RPMI8226 (cell line): ENCODE measurements around the gene PIK3R3.
"Not testable (repeated sequence)": the region's sequence is repeated elsewhere in the genome, so short reads cannot be mapped to it uniquely, and the experiment has no call there.

Experiments used
- DNase-seq: peaks from one replicate; pipeline ENCODE4 v3.0.0-alpha.2; 2015

PIK3R3 gene

DNA sequence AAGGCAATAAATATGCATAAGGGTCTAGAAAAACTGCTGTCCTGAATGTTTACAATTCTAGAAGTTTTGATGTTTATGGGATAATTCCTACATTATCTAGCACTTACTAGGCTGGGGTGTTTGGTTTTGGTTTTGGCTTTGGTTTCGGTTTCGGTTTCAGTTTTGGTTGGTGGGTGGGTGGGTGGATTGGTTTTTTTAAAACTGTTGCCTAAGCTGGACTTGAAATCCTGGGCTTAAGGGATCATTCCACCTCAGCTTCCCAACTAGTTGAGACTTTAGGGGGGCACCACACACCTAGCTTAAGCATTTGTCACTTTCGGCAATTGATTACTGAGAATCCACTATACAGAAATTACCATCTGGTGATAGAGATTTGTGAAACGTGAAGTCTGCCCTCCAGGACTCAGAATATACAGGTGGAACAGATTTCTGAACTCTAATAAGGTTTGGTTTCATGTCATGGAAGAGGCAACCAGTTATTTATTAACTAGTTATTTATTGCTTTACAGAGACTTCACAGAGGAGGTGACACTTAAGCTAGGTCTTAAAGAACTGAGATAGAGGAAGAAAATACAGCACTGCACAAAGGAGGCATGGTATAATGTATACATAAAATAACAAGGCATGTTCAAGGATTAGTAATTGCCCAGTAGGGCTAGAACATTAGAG lies 69.6 kb downstream of the PIK3R3 start:
- DNase-seq, result peak; percentile 83

DNA sequence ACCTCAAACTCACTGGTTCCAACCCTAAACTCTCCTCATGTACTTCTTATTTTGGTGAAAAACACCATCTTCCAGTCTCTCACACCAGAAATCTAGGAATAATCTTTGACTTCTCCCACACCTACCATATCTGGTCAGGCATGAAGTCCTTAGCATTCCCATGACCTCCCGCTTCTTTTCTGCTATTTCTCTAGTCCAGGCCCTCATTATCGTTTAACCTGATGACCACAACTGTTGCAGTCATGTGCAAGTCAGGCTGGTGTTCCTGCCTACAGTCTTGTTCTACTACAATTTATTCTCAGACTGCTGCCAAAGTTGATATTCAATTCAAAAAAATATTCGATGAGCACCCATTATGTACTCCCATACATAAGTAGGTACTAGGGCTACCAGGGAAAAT lies 71.3 kb downstream of the PIK3R3 start:
- no peak for DNase-seq

DNA sequence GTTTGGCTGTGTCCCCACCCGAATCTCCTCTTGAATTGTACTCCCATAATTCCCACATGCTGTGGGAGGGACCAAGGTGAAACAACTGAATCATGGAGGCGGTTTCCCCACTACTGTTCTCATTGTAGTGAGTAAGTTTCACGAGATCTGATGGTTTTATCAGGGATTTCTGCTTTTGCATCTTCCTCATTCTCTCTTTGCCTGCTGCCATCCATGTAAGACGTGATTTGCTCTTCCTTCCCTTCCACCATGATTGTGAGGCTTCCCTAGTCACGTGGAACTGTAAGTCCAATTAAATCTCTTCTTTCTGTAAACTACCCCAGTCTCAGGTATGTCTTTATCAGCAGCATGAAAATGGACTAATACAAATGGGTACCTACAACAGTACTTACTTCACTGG lies 73.5 kb downstream of the PIK3R3 start:
- no peak for DNase-seq

DNA sequence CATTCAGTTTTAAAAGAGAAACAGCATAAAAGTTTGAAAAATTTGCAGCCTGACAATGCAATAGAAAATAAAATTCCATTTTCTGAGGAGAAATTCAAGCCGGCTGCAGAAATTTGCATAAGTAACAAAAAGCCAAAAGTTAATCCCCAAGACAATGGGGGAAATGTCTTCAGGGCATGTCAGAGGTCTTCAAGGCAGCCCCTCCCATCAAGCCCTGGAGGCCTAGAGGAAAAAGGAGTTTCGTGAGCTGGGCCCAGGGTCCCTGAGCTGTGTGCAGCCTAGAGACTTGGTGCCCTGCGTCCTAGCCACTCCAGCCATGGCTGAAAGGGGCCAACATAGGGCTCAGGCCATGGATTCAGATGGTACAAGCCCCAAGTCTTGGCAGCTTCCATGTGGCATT lies 74.6 kb downstream of the PIK3R3 start:
- no peak for DNase-seq

DNA sequence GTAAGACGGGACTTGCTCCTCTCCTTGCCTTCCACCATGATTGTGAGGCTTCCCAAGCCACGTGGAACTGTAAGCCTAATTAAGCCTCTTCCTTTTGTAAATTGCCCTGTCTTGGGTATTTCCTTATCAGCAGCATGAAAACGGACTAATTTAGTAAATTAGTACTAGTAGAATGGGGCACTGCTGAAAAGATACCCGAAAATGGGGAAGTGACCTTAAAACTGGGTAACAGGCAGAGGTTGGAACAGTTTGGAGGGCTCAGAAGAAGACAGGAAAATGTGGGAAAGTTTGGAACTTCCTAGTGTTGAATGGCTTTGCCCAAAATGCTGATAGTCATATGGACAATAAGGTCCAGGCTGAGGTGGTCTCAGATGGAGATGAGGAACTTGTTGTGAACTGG lies 75.2 kb downstream of the PIK3R3 start:
- not testable (repeated sequence) for DNase-seq

DNA sequence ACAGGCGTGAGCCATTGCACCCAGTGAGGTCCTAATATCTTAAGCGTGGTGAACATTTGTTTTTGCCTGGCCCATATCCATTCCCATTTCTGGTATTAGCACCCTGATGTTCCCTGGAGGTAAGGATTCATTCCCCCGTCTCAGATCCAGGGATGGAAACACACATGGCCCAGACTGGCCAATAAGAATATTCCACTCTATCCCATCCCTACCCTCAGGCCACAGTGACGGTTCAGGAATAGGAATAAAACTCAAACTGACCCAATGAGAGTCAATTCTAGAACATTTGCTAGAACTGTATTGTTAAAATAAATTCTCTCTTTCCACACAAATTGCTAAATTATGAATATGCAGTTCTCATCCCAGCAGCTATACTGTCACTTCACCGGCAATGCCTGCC lies 76.1 kb downstream of the PIK3R3 start:
- DNase-seq, result no peak

DNA sequence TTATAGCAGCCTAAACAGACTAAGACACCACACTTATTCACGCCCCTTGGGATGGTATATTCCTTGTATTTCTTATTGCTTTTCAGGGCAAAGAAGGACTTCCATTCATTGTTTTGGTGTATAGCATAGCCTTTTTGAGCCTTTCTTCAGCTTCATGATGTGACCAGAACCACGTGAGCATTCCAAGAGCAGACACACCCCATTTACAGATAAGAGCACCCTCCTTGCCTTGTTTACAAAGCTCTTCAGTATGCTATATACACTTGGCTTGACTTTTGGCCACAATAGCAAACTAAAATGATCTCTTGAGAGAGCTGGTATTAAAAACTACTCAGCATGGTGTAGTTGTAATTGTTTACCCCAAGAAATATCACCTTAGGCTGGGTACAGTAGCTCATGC lies 78.7 kb downstream of the PIK3R3 start:
- no peak for DNase-seq

DNA sequence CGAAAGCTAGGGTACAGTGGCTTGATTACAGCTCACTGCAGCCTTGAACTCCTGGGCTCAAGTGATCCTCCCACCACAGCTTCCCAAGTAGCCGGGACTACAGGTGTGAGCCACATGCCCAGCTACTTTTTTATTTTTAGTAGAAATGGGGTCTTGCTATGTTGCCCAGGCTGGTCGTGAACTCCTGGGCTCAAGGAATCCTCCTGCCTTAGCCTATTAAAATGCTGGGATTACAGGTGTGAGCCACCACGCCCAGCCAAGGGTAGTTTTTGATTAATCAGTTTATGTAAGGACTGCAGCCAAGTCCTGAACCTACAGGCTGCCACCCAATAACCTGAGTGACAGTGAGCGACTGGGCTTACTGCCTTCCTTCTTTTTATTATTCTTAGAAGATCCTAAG lies 88.3 kb downstream of the PIK3R3 start:
- DNase-seq, result no peak

DNA sequence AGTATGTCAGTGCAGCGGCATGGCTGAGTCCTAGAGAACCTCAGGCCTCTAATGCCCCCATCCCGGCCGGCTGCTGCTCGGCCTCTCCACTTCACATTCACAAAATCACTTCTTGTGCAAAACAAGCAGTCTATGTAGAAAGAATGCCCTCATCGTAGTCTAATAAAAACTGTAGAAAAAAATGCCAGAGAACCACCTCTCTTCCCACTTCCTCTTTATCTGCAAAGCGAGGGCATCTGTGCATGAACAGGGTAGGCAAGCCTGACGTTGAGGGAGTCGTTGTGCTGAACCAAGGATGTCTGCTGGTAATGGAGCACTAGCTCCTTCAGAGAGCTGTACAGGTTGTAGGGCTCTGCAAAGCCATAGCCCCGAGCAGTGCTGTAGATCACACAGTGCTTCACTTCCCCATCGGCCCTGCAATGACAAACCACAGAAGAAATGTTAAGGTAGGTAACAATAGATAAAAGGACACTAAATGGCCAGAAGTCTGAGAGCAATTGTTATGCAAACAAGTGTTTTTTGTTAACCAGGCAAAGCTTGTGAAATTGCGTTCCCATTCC lies 88.9 kb downstream of the PIK3R3 start:
- peak; percentile 95 for DNase-seq

DNA sequence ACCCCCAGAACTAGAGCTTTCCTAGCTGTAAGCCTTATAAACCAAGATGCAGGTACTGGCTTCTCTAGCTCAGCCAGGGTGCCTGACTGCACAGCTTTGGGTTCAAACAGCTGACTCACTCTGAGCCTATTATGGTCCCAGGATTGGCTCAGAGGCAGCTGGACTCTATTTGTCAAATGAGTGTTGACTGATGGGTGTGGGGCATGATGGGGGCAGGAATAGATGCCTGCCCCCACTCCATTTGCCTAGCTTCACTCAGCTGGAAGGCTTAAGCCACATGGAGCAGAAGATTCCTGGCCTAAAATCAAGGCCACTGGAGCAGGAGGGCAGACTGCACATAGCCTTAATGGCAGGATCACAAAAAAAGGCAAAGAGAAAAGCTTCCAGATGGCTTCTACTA lies 90.5 kb downstream of the PIK3R3 start:
- DNase-seq, result peak; percentile 64

DNA sequence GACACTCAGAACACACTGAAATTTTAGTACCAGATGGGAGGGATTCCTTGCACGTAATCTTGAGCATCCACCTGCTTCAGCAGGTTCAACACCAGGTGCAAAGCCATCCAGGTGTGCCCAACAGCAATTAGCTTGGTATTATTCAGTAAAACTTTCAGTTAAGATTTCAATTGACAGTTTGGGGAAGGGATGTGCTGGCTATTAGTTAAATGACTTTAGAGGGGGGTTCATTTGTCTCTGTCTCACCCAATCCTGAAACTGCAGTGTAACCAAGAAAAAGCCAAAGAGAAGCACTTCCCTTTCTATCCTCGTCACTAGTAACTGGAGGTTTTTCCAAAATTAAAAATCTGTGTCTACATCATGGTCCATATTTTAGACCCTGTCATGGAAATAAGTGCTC lies 90.9 kb downstream of the PIK3R3 start:
- DNase-seq, result peak; percentile 87

DNA sequence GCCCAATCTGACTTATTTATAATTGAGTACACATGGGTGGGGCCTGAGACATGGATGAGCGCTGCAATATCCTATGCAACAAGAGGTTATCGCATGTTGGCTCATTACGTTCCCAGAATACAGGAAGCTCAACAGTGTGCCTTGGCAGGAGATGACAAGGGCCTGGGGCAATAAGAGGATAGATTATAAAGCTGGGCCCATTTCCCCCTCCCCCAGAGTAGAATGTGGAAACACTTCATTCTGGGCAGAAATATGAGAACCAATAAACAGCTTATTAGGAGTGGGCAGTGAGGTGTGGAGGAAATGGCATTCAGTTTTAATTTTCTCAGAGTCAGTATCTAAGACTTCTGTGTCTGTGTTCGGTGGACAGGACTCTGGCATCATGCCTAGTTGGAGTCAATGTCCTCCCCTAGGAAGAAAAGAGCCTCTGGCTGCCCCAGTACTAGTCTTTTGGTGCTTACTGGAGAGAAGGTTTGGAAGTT lies 92.8 kb downstream of the PIK3R3 start:
- DNase-seq, result peak; percentile 64

DNA sequence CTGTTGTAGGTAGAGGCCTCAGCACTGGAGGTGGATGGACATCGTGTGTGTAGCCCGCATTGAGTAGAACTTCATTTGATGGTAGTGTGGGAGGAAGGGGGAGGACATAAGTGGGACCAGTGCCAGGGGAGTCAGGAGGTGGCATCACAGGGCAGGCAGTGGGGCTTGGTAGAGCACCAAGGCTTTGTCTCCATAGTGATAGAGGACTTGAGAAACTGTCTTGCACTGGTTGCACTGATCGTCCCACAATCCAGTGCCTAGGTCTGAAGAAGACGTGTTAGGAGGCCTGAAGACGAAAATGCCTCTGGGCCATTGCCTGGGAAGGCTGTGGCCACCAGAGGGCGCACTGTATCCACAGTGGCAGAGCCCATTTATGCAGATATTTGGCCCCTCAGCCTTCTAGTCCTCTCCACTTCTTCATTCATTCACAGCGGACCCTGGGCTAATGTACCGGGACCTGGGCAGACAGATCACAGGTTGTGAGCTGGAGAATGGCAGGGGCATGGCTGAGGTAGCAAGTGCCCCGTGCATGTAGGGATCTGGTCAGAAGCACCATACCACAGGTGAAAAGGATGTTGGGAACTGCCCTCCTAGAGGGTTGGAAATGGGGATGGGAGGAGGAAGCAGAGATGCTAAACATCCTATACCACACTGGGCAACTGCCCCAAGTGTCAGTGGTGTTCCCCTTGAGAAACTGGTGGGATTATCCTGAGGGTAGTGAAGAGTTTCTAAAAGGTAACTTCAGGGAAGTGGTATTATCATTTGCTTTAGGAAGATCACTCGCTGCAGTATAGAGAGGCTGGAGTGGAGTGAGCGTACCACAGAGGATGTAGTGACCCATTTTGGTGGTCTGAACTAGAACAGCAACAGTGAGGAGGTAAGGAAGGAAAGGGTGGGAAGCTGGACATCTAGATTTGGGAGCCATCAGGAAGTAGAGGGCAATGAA lies 95.3 kb downstream of the PIK3R3 start:
- peak; percentile 91 for DNase-seq

DNA sequence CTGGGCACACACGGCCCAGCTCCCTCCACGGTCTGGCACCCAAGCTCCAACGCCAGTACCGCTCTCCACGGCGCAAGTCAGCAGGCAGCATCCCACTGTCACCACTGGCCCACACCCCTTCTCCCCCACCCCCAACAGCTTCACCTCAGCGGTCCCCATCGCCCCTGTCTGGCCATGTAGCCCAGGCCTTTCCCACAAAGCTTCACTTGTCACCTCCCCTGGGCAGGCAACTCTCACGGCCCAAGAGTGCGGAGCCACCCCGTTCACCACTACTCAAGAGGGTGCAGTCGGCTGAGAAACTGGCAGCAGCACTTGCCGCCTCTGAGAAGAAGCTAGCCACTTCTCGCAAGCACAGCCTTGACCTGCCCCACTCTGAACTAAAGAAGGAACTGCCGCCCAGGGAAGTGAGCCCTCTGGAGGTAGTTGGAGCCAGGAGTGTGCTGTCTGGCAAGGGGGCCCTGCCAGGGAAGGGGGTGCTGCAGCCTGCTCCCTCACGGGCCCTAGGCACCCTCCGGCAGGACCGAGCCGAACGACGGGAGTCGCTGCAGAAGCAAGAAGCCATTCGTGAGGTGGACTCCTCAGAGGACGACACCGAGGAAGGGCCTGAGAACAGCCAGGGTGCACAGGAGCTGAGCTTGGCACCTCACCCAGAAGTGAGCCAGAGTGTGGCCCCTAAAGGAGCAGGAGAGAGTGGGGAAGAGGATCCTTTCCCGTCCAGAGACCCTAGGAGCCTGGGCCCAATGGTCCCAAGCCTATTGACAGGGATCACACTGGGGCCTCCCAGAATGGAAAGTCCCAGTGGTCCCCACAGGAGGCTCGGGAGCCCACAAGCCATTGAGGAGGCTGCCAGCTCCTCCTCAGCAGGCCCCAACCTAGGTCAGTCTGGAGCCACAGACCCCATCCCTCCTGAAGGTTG lies 97.6 kb downstream of the PIK3R3 start:
- DNase-seq, result no peak

DNA sequence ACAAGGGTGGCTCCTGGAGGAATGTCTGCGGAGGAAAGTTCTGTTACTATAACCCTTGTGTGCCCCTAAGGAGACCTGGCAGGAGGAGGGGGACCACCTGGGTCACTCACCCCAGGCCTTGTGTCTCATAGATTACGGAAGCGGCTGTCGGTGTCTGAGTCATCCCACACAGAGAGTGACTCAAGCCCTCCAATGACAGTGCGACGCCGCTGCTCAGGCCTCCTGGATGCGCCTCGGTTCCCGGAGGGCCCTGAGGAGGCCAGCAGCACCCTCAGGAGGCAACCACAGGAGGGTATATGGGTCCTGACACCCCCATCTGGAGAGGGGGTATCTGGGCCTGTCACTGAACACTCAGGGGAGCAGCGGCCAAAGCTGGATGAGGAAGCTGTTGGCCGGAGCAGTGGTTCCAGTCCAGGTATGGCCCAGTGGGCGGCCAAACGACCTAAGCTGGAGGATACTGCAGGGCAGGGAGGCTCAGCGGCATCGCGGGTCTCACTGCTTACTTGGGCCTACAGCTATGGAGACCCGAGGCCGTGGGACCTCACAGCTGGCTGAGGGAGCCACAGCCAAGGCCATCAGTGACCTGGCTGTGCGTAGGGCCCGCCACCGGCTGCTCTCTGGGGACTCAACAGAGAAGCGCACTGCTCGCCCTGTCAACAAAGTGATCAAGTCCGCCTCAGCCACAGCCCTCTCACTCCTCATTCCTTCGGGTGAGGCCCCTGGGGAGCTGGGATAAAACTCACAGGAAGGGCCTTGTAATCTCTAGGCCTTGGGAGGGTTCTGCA lies 101.4 kb downstream of the PIK3R3 start:
- no peak for DNase-seq

DNA sequence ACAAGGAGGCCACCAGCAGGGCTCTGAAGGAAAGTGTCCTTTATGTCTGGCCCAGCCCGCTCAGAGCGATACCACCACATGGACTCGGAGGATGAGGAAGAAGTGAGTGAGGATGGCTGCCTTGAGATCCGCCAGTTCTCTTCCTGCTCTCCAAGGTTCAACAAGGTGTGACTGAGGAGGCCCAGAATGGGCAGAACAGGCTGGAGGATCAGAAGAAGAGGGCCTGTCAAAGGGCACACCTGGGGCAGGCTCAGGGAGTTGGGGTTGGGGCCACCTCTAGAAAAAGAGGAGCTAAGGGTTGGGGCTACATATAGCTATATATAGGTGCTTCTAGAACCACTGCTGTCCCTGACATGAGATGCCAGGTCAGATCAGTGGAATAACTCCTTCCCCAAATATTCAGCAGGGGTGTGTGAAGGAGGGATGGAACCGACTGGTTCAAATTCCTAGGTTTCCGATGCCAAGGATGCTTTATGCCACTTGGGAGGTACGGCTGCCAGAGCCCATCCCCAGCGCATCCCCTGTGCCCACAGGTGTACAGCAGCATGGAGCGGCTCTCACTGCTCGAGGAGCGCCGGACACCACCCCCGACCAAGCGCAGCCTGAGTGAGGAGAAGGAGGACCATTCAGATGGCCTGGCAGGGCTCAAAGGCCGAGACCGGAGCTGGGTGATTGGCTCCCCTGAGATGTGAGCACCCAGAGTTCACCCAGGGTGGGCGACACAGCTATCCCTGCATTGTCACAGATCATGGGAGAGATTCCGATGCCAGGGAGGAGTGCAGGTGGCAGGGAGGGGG lies 102.2 kb downstream of the PIK3R3 start:
- DNase-seq, result no peak

DNA sequence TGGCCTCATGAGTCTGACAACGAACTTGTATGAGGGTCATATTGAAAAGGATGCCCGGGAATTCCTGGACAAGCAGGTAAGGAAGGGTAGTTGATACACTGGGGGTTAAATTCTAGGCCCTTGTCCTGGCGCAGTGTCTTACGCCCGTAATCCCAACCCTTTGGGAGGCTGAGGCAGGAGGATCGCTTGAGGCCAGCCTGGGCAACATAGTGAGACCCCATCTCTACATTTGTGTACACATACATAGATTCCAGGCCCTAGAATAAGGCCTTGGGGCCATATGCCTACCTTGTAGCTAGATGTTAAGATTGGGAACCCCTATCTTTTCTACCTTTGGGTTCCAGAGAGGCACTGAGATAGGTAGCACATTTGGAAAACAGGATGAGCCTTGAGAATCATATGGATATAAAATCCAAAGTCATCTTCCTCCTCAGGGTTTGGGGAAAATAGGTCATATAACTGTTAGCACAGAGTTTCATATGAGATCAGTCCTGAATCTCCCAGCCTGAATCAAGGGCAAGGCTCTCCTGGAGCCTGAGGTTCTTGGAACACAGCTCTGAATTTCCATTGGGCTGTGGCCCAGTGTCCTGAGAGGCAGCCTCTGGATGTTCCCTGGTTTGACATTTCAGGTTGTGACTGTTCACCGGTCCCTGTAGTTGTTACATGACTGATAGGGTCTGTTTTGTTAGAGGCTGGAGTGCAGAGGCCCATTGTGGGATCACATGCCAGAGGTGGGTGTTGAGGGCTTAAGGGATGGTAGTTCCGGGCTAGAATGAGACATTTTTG lies 104.4 kb downstream of the PIK3R3 start:
- DNase-seq, result no peak

DNA sequence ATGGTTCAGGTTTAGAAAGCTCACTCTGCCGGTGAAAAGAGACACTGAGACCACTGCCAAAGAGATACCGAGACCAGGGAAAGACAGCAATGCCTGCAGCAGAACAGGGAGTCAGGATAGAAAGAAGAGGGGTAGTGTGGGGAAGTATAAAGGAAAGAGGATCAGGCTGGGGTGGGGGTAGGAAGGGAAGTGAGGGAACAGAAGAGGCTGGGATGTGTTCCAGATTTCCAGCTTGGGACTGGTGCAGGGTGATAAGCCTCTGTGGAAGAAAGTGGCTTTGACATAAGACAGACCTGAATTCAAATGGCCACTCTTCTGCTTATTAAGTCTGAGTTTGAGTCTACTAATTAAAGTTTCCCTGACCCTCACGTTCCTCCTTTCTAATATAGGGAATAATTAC lies 105.9 kb downstream of the PIK3R3 start:
- DNase-seq, result no peak

DNA sequence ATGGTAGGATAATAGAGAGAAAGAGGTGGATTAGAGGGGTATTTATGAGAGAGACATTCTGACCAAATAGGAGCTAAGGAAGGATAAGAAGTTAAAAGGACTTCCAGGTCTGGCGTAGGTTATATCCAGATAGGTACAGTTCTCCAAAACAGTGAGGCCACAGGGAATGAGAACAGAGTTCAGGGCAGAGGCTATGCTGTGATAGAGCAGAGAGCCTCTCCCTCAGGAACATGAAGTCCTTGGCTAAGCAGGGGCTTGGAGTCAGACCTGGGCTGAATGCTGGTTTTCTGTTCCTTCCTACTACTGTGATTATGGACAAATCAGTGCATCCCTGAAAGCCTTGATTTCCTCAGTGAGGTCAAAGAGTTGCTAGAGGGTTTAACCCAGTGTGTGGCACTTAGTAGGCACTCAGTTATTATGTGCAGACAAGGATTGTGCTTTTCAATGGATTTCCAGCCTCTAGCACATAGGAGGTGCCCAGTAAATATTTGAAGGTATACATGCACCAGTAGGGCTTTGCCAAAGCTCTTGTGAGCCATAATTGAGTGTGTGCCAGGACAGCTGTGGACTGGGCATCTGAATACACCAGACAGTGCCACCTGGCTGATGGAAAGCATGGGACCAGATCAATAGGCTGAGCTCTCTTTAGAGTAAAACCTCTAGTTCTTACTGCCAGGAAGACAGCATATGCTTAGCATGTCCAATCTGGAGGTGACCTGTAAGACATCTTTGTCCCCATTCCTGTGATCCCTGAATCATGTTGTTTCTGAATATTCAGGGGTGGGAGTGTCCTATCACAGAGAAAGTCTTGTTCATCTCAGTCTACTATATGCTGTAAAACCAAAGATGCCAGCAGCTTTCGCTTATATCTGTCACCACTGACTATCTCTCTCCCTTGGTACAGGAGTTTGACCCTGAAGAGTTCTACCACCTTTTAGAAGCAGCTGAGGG lies 111.1 kb downstream of the PIK3R3 start:
- DNase-seq, result peak; percentile 46
